ENCODE data around the gene GNAI3.

Gene GNAI3

GRCh38 chr1:109592916-109593315 lies 44.5 kb downstream of the GNAI3 start:
- no peak for TF ChIP-seq CTCF (IDR thresholded peaks at IDR 0.05; ENCODE audit: low read depth, low read length, missing control alignments)
- no peak for DNase-seq (ENCODE audit: extremely low read depth, low read depth)
- H3K4me3 ChIP-seq (replicated peaks; ENCODE audit: low read depth, low read length): no peak overlapping the region

- no peak for DNase-seq (ENCODE audit: extremely low read depth, low read depth)
- no peak for TF ChIP-seq CTCF (IDR thresholded peaks at IDR 0.05; ENCODE audit: low read depth, low read length, missing control alignments)
- H3K4me3 ChIP-seq (replicated peaks; ENCODE audit: low read depth, low read length): no peak overlapping the region
Measured at GRCh38 chr1:109595531-109595930, 47.1 kb downstream of the GNAI3 start.

DNA sequence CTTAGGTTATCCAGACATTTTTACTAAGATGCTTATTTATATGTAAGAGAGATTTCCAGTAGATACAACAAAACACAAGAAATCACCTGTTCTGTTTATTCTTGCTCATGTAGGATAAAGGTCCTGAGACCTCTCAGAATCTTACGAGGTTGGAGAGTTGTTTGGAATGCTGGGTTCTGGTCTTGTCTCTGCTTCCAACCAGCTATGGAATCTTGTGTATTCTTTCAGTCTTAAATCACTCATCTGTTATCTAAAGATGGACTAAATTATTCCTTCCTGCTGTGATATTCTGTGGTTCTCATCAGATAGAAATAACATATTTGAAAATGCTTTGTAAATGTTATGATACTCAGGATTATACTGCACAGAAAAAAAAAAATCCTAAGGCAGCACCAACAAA lies 49.7 kb downstream of the GNAI3 start:
- DNase-seq (ENCODE audit: extremely low read depth, low read depth): no peak
- no peak overlapping the region for H3K4me3 ChIP-seq (replicated peaks; ENCODE audit: low read depth, low read length)
- no peak for TF ChIP-seq CTCF (IDR thresholded peaks at IDR 0.05; ENCODE audit: low read depth, low read length, missing control alignments)

- no peak overlapping the region for H3K4me3 ChIP-seq (replicated peaks; ENCODE audit: low read depth, low read length)
- DNase-seq (ENCODE audit: extremely low read depth, low read depth): no peak
- peak; percentile 14 for TF ChIP-seq CTCF (IDR thresholded peaks at IDR 0.05; ENCODE audit: low read depth, low read length, missing control alignments)
Measured at GRCh38 chr1:109598655-109599054, 50.2 kb downstream of the GNAI3 start.

- DNase-seq (ENCODE audit: extremely low read depth, low read depth): no peak
- no peak overlapping the region for H3K4me3 ChIP-seq (replicated peaks; ENCODE audit: low read depth, low read length)
- TF ChIP-seq CTCF (IDR thresholded peaks at IDR 0.05; ENCODE audit: low read depth, low read length, missing control alignments): no peak
Measured at GRCh38 chr1:109603229-109603628, 54.8 kb downstream of the GNAI3 start.

GRCh38 chr1:109605381-109605780 lies 57.0 kb downstream of the GNAI3 start:
- DNase-seq (ENCODE audit: extremely low read depth, low read depth): no peak
- no peak overlapping the region for H3K4me3 ChIP-seq (replicated peaks; ENCODE audit: low read depth, low read length)
- TF ChIP-seq CTCF (IDR thresholded peaks at IDR 0.05; ENCODE audit: low read depth, low read length, missing control alignments): no peak

GRCh38 chr1:109609881-109610280 lies 61.5 kb downstream of the GNAI3 start:
- DNase-seq (ENCODE audit: extremely low read depth, low read depth): no peak
- H3K4me3 ChIP-seq (replicated peaks; ENCODE audit: low read depth, low read length): no peak overlapping the region
- TF ChIP-seq CTCF (IDR thresholded peaks at IDR 0.05; ENCODE audit: low read depth, low read length, missing control alignments): no peak

All from HFF-Myc (cell line).